Stromal cell of bone marrow (primary cell): ENCODE measurements around the gene SCUBE2.

ENCODE experiments used
- DNase-seq: peaks from one replicate; pipeline ENCODE4 v3.0.0-alpha.2; 2012; ENCODE audit warnings: low read depth

Gene SCUBE2

GRCh38 chr11:9091044-9091922 lies at the start of gene SCUBE2:
TSS of gene SCUBE2 (minus strand) at chr11:9091599. CDS start at chr11:9091528, 71 bp downstream.
- DNase-seq: no peak

DNA sequence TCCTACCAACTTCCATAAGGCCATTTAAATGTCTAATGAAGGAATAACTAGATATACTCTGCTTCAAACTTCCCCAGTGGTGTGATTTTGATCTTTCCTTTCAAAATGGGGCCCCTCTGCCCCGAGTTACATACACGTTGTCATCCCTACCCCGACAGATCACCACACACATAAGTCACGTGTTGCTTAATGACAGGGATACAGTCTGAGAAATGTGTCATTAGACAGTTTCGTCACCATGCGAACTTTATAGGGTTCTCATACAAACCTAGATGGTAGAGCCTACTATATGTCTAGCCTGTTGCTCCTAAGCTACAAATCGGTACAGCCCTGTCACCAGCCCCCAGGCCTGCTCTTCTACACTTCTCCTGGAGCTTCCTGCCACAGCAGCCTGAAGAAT lies 49.8 kb upstream of the SCUBE2 start:
- DNase-seq: no peak

GRCh38 chr11:9139628-9140357 lies 48.4 kb upstream of the SCUBE2 start:
- no peak for DNase-seq

- DNase-seq: peak; percentile 82
Observed at GRCh38 chr11:9138612-9139579, 47.5 kb upstream of the SCUBE2 start.

DNA sequence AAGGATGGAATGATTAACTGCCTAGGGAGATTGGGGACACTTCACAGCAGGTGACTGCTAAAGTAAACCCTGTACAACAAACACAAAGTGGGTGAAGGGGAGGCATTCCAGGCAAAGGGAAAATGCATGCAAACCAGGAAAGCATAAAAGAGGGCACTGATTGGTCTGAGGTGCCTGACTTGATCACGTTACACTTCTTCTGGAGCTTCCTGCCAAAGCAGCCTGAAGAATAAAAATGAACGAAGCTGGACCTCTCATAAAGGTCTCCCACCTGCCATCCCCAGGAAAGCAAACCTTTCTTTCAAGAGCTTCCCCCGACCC lies 46.7 kb upstream of the SCUBE2 start:
- DNase-seq: no peak

DNA sequence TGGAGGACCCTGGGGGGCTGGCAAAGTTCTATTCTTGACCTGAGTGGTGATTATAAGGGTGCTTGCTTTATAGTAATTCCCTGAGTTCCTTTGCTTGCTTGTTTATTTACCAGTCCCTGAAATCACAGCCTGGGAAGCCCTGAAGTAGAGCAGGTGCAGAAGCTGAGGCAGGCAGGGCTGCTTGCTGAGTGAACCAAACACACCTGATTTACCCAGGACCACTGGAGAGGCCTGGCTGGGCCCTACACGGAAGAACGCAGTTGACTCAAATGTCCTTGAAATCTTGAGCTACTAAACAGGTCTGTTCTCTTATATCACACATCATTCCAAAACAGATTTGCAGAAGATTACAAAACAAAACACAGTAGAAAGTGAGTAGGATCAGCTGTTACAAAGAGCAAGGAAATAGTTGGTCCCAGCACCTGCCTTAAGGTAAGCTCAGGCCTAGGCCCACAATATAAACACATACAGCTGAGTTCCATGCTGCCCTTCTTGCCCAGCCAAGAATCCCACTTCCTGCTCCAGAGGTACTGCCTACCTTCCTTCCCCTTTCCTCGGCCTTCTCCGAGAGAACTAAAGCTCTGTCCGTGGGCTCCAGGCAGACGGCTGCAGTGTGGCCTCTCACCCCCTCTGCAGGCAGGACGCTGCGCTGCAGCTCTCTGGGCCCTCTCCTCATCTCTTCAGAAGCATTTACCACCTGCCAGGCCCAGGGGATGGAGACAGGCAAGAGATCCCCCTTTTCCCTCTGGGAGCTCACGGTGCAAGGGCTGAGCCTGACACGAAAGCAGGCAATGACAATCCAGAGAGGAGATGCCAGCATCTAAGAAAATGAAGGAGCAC lies 46.1 kb upstream of the SCUBE2 start:
- DNase-seq: peak; percentile 35

- no peak for DNase-seq
Observed at GRCh38 chr11:9136741-9137140, 45.3 kb upstream of the SCUBE2 start.

DNA sequence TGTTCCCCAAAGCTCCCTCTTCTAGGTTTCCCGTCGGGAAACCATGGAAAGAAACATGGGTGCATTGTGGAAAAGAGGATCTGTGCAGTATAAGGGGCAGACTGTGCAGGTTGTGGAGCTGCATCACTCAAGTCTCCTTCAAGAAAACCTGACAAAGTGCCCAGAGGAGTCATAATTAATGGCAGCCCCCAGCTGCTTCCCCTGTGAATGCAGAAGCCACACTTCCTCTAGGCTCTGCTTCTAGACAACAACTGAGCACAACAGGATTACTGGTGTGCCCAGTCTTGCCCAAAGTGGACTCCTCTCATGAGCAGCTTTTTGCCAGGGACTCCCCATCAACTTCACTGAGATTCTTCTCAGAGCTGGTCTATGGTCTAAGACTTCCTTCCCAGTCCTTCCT lies 42.6 kb upstream of the SCUBE2 start:
- DNase-seq: no peak

DNA sequence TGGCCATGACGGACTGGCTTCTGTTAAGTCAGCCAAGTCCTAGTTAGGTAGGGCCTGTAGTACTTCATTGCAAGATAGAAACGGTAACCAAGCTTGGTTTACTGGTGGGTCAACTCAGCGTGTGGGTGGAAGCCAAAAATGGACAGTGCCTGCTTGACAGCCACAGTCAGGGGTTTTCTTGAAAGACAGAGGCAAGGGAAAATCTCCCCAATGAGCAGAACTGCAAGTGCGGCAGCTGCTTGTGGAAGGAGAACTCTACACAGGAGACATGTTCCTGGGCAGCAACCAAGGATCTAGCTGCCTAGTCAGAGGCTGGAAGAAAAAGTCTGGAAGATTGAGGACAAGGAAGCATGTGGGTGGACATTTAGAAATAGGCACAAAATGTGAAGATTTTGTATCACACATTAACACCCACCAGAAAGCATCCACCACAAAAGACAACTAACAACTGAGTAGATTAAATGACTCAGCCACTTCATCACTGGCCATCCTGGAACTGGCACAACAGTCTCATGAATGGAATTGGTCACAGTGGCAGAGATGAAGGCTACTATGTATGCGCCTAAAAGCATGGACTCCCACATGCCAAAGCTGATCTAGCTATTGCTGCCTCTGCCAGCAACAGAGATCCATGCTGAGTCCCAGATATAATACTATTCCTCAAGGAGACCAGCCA lies 40.9 kb upstream of the SCUBE2 start:
- no peak for DNase-seq

DNA sequence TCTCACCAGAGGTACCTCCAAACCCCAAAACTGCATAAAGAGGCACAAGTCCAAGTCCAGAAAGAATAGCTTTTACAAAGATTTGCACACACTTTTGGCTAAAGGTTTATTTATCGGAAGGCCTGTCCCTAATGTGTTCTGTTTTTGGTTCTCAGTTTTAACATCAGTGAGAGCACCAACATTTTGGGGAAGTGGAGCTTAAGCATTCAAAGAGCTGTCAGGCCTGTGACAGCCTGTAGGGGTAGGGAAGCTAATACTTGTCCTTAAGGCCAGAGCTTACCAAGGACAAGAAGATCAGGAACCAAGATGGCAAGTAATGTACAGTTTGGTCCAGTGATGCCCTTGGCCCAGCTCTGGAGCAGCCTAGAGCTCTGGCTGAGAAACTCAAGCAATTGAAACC lies 38.9 kb upstream of the SCUBE2 start:
- DNase-seq: no peak

DNA sequence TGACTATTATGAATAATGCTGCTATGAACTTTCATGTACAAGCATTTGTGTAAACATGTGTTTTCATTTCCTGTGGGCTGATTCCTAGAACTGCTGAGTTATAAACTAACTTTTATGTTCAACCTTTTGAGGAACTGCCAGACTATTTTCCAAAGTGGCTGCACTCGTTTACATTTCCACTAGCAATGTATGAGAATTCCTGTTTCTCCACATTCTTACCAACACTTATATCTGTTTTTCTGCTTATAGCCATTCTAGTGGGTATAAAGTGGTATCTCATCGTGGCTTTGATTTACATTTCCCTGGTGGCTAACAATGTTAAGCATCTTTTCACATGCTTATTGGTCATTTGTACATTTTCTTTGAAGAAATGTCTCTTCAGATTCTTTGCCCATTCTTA lies 35.2 kb upstream of the SCUBE2 start:
- no peak for DNase-seq

DNA sequence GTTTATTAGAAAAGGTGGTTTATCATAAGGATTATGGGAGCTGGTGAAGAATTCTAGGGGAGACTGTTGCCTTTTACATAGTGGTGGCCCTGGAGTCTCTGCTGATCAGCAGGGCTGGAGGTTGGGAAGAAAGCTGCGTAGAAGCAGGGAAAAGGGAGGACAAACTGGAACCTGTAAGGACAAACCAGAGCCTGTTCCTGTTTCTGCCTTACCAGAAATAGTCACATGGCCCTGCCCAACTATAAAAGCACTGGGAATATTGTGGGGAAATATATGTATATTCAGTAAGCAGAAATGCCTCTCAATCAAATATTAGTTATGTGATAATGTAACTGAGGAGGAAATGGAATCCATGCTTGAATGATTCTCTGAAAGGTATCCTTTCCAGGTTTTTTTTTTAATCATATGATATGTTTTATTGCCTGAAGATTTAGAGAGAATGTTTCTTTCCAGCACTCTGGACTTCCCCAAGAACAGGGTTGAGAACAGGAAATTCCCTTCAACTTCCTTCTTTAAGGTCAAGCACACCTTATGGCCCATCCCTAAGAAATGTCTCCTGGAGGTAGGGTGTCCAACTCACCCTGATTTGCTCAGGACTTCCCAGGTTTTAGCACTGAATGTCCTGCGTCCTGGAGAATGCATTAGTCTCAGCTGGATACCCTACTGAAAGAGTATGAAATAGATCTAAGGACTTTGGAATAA lies 33.9 kb upstream of the SCUBE2 start:
- DNase-seq: no peak

- DNase-seq: no peak
Observed at GRCh38 chr11:9123595-9124304, 32.4 kb upstream of the SCUBE2 start.

- no peak for DNase-seq
Observed at GRCh38 chr11:9121469-9121796, 30.0 kb upstream of the SCUBE2 start.

DNA sequence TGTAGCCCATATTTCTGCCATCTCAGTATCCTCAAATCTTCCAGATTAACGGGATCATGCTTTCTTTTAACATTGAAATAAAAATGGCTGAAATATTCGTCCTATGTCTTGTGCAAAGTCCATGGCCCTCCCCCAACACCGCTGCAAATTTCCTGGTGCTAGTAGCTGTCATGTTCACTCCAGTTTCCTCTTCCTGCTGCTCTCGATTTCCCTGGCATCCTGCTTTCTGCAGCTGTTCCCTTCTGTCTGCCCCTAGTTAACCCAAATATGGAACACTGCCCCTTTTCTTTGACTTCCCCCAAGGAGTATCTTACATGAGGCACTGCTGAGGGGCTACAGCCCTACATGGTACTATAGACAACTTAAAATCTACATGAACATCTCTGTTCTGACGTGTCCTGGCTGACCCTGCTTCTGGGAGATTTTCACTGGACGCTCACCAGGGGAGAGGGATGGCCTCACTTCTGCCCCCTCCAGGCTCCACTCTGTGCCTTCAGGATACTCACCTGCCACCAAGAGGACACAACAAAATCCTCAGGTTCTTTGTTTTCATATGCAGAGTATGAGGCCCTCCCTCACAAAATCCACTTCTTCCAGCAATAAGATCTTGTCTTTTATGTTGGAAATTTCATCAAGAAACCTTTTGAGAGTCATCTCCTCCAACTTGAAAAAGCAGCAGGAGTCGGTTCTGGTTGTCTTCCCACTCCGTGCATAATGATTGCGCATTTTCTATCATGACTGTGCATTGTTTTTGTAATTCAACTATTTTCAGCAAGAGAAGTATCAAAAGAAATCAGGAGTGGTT lies 29.5 kb upstream of the SCUBE2 start:
- DNase-seq: no peak

DNA sequence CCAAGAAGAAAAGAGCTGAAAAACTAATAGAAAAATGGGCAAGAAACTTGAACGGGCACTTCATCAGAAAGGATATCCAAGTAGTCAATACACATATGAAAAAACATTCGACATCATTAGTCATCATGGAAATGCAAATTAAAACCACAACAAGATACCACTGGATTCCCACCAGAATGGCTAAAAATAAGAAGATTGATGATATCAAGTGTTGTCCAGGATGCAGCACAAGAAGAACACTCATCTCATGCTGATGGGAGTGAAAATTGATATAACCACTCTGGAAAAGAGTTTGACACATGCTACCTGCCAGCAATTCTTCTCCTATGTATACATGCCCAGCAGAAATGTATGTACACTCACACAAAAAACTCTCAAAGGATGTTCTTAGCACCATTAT lies 26.9 kb upstream of the SCUBE2 start:
- DNase-seq: no peak

DNA sequence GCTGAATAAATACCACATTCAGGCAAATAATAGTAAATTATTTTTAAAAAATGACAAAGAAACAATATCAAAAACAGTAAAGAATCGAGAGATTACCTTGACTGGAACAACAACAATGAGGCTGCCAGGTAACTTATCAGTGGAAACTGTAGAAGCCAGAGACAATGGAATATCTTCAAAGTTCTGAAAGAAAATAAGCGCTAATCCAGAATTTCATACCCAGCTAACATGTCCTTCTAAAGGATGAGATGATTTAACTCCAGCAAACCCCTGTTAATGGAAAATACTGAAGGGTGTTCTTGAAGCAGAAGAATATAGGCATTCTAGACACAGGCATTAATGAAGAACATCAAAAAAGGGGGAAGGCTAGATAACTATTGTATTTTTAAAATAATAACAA lies 20.7 kb upstream of the SCUBE2 start:
- DNase-seq: no peak

- DNase-seq: no peak
Observed at GRCh38 chr11:9109858-9110731, 18.7 kb upstream of the SCUBE2 start.
